Parathyroid adenoma (tissue), 2 donors: ENCODE measurements around the gene SUSD6.
A peak's percentile ranks its signal among the peaks of the same experiment; 100 is the strongest.
"Not testable (repeated sequence)": the region's sequence is repeated elsewhere in the genome, so short reads cannot be mapped to it uniquely, and the experiment has no call there.

Experiments
- H2AFZ ChIP-seq: fragments of 300-600 bp; sonication (generic); one replicate; pipeline ENCODE4 v1.7.0; 2017; ENCODE audit warnings: antibody characterized with exemption, mild to moderate bottlenecking
- H3K27ac ChIP-seq: fragments of 300-600 bp; sonication (generic); one replicate; pipeline ENCODE4 v1.7.0; 2017
- H3K27me3 ChIP-seq: fragments of 300-600 bp; sonication (generic); one replicate; pipeline ENCODE4 v1.7.0; 2017; ENCODE audit warnings: low read length; ENCODE audit not compliant: control insufficient read depth, insufficient read depth
- H3K36me3 ChIP-seq: fragments of 300-600 bp; sonication (generic); one replicate; pipeline ENCODE4 v1.7.0; 2017; ENCODE audit warnings: low read length; ENCODE audit not compliant: control insufficient read depth, insufficient read depth
- H3K4me1 ChIP-seq: fragments of 300-600 bp; sonication (generic); one replicate; pipeline ENCODE4 v1.7.0; 2017; ENCODE audit warnings: control low read depth
- H3K4me2 ChIP-seq: fragments of 300-600 bp; sonication (generic); one replicate; pipeline ENCODE4 v1.7.0; 2017; ENCODE audit warnings: low read length
- H3K4me3 ChIP-seq: fragments of 300-600 bp; sonication (generic); one replicate; pipeline ENCODE4 v1.7.0; 2017; ENCODE audit warnings: low read depth, low read length
- H3K79me2 ChIP-seq: fragments of 300-600 bp; sonication (generic); one replicate; pipeline ENCODE4 v1.7.0; 2017; ENCODE audit warnings: control low read depth
- H3K9ac ChIP-seq: fragments of 300-600 bp; sonication (generic); one replicate; pipeline ENCODE4 v1.7.0; 2017; ENCODE audit warnings: mild to moderate bottlenecking
- H3K9me3 ChIP-seq: fragments of 300-600 bp; sonication (generic); one replicate; pipeline ENCODE4 v1.7.0; 2017; ENCODE audit warnings: low read length; ENCODE audit not compliant: control insufficient read depth
- TF ChIP-seq, protein P1 (sequence below): fragments of 300-600 bp; sonication (generic); IDR thresholded peaks from one replicate; pipeline ENCODE4 v1.7.0; 2017; ENCODE audit warnings: antibody characterized with exemption, mild to moderate bottlenecking
- donor health status: primary hyperparathyroidism.

Gene SUSD6

DNA sequence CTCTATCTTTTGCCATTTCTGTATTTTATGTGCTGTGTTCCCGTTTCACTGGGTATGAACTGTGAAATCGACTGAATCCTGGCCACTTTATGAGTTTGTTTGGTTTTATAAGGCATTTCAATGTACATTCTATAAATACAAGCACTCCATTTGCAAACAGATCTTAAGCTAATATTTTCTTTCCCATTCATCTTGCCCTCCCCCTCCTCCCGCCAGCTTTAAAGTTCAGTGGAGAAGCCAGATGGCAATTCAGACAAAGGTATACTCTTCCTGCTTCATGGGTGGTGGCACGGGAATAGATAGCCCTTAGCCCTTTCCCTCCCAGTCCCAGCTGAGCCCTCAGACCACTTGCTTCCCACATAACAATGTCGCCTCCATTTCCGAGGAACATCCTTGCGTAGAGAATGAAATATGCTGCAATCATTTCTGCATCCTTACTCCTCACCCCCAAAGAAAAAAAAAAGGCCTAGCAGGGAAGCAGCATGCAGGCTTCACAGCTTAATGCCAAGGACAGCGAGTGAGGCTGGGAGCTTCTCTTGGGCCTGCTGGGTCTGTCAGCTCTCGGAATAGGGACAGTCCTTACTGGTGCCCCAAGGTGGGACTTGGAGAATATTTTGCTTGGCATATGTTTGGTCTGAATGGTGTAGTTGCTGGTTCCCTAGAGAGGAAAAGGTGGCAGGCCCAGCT is 102.7 kb downstream of the SUSD6 start:
- no peak overlapping the region for H3K9ac ChIP-seq
- H3K4me1 ChIP-seq: peaks cover 22% of the 10 kb centered on the region

DNA sequence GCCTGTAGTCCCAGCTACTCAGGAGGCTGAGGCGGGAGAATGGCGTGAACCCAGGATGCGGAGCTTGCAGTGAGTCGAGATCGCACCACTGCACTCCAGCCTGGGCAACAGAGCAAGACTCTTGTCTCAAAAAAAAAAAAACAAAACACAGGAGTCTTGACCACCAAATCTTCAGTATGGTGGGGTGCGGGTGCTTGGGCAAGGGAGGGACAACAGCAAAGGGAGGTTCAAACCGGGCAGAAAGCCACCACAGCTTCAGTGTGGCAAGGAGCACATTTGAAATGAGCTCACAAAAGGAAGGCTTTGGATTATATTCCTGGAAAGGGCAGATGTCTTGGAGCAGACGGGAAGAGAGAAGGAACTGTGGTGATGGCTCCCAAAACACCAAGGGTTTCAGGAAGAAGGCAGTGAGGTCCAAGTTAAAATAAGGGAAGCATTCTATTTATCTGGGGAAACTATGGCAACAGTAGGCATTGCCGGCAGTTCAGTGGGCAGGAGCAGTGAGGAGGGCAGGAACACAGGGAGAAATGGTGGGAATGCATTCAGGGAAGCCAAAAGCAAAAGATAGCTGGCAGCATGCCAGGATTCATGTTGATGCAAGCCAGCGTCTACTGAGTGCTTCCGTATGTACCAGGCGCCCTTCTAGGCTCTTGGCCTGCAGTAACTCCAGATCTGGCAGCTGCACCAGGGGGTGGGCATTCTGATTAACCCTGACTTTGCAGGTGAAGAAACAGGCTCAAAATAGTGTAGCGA is 104.5 kb downstream of the SUSD6 start:
- Histone ChIP-seq H3K27me3 (no peaks in the 10 kb centered on the region), H3K36me3 (no peaks in the 10 kb centered on the region), H3K4me2 (no peak overlapping the region), H3K79me2 (no peaks in the 10 kb centered on the region), H3K27ac (peak overlapping the region; percentile 4), H3K9me3 (no peaks in the 10 kb centered on the region), H2AFZ (no peak overlapping the region), H3K9ac (no peak overlapping the region), H3K4me3 (no peak overlapping the region), H3K4me1 (peaks cover 22% of the 10 kb centered on the region)
- TF ChIP-seq, protein P1, sequence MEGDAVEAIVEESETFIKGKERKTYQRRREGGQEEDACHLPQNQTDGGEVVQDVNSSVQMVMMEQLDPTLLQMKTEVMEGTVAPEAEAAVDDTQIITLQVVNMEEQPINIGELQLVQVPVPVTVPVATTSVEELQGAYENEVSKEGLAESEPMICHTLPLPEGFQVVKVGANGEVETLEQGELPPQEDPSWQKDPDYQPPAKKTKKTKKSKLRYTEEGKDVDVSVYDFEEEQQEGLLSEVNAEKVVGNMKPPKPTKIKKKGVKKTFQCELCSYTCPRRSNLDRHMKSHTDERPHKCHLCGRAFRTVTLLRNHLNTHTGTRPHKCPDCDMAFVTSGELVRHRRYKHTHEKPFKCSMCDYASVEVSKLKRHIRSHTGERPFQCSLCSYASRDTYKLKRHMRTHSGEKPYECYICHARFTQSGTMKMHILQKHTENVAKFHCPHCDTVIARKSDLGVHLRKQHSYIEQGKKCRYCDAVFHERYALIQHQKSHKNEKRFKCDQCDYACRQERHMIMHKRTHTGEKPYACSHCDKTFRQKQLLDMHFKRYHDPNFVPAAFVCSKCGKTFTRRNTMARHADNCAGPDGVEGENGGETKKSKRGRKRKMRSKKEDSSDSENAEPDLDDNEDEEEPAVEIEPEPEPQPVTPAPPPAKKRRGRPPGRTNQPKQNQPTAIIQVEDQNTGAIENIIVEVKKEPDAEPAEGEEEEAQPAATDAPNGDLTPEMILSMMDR: no peak

More for the DNA sequence above, 102.7 kb downstream of the SUSD6 start:
- Histone ChIP-seq H3K36me3 (no peaks in the 10 kb centered on the region), H3K27ac (no peak overlapping the region), H3K4me2 (no peak overlapping the region), H3K9me3 (no peaks in the 10 kb centered on the region), H3K27me3 (no peaks in the 10 kb centered on the region), H2AFZ (no peak overlapping the region), H3K79me2 (no peaks in the 10 kb centered on the region), H3K4me3 (no peak overlapping the region)
- TF ChIP-seq, protein P1: no peak

DNA sequence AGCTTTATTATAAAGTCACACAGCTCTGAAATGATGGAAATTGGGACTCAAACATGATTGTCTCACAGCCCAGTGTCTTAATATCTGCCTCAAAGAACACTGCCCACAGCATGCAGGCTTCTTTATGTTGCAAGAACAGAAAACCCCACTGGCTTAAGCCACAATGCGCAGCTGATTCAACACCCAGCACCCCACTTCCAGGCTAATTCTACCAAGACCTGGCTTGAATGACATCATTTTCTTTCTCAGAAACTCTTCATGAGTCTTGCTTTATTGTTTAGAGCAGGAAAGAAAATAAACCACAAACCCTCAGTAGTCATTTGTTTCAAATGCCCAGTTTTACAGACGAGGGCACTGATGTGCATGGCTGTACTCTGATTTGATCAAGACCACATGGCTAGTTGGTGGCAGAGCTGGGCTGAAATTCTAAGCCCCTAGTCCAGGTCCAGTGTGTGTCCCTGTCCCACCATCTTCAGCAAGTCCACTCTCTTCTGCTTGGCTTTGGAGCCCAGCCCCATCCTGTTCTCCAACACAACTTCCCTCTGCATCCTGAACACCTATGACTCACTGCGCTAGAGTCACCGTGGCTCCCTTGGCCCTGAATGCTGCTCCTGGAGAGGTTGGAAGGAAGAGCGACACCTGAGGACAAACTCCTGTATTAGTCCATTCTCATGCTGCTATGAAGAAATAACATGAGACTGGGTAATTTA is 105.2 kb downstream of the SUSD6 start:
- Histone ChIP-seq H3K9ac (no peak overlapping the region), H3K27me3 (no peaks in the 10 kb centered on the region), H3K4me3 (no peak overlapping the region), H3K4me1 (peaks cover 17% of the 10 kb centered on the region), H3K9me3 (no peaks in the 10 kb centered on the region), H2AFZ (no peak overlapping the region), H3K36me3 (no peaks in the 10 kb centered on the region), H3K27ac (no peak overlapping the region), H3K79me2 (no peaks in the 10 kb centered on the region), H3K4me2 (no peak overlapping the region)
- TF ChIP-seq, protein P1: no peak

DNA sequence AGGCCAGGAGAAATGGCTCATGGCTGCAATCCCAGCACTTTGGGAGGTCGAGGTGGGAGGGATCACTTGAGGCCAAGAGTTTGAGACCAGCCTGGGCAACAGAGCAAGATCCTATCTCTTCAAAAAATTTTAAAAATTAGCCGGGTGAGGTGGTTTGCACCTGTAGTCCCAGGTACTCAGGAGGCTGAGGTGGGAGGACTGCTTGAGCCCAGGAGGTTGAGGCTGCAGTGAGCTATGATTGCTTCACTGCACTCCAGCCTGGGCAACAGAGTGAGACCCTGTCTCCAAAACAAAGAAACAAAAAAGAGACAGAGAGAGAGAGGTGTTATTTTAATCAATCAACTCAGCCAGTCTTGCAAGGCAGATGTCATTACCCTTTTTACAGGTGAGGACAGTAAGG is 107.2 kb downstream of the SUSD6 start:
- H3K9me3 ChIP-seq, H2AFZ ChIP-seq, H3K79me2 ChIP-seq, H3K27ac ChIP-seq, H3K4me2 ChIP-seq, H3K4me1 ChIP-seq, H3K4me3 ChIP-seq, H3K36me3 ChIP-seq, H3K9ac ChIP-seq, H3K27me3 ChIP-seq: not testable (repeated sequence)

DNA sequence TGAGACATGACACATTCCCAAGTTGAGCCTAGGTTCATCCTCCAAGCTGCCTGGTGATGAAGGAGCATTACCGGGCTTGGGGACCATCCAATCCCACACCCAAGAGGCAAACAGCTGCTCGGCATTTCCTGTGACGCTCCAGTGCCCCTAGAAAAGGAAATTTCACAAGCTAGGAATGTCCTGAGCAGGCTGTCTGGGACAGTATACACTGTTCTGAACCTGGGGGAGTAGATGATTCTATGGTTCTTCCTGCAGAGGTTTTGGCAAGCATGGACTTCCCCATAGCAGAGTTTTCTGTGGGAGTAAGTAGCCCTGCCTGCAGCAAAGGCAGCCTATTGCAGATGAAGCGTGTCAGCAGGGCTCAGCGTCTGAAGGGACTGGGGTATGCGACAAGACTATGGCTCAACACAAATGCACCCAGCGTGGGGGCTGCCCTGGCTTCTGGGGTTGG is 108.1 kb downstream of the SUSD6 start:
- Histone ChIP-seq H3K9ac (no peak overlapping the region), H3K79me2 (no peaks in the 10 kb centered on the region), H3K27me3 (no peaks in the 10 kb centered on the region), H3K9me3 (no peaks in the 10 kb centered on the region), H3K27ac (no peak overlapping the region), H3K4me2 (no peak overlapping the region), H3K4me3 (no peak overlapping the region), H3K36me3 (no peaks in the 10 kb centered on the region), H3K4me1 (no peaks in the 10 kb centered on the region), H2AFZ (no peak overlapping the region)
- TF ChIP-seq, protein P1: no peak
